ENCODE results near the gene EP400.
"Not testable (repeated sequence)": the region's sequence is repeated elsewhere in the genome, so short reads cannot be mapped to it uniquely, and the experiment has no call there.

EP400 gene

DNA sequence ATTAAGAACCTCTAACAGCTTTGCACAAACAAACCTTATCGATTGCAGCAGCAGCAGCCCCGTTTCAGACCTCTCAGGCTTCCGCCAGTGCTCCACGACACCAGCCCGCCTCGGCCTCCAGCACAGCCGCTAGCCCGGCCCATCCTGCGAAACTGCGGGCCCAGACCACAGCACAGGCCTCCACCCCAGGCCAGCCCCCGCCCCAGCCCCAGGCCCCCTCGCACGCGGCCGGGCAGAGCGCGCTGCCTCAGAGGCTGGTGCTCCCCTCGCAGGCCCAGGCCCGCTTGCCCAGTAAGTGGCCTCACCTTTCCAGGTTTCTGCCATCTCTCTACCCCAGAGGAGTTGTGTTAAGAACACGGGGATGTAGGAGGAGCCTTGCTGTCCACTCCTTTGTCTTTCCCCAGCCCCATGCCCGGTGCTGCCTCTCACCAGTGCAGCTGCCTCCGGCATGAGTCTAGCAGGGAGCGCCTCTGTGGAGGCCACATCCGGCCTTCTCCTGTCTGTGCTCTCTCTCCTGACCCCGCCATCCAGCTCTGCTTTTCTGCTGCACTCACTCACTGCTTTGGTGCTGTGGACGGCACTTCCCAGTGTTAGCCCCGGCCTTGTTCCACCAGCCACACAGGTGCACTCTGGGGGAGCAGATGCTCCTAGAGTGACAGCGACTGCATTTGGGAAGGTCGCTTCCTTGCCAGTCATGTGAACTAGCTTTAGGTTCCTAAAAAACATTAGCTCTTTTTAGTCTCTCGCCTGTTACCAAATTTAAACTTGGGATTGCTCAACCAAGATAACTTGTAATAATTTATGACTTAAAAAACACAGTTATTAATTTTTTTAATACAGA, 71.5 kb downstream of the EP400 start:
- DNase-seq, result no peak

- no peak for DNase-seq
Measured at GRCh38 chr12:132021965-132022364, 72.2 kb downstream of the EP400 start.

GRCh38 chr12:132023658-132024057, 73.9 kb downstream of the EP400 start:
- DNase-seq, result no peak

DNA sequence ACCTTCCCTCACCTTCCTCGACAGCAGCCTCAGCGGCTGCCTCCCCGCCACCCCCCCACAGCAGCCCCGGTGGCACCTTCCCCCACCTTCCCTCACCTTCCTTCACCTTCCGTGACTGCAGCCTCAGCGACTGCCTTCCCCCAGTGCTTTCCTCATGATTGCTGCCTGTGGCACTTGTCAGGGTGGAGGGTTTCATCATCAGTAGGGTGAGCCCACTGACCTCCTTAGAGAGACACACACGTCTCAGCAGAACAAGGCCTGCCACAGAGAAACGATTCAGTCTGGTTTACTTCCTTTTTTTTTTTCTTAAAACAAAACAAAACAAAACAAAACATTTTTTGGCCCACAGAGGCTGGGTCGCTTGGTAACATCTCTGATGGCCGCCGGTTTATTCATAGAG, 75.0 kb downstream of the EP400 start:
- no peak for DNase-seq

GRCh38 chr12:132025526-132025925, 75.8 kb downstream of the EP400 start:
- no peak for DNase-seq

- DNase-seq, result no peak
Measured at GRCh38 chr12:132026061-132026795, 76.5 kb downstream of the EP400 start.

- DNase-seq, result no peak
Measured at GRCh38 chr12:132026796-132027500, 77.2 kb downstream of the EP400 start.

GRCh38 chr12:132027636-132028035, 77.9 kb downstream of the EP400 start:
- DNase-seq, result no peak

DNA sequence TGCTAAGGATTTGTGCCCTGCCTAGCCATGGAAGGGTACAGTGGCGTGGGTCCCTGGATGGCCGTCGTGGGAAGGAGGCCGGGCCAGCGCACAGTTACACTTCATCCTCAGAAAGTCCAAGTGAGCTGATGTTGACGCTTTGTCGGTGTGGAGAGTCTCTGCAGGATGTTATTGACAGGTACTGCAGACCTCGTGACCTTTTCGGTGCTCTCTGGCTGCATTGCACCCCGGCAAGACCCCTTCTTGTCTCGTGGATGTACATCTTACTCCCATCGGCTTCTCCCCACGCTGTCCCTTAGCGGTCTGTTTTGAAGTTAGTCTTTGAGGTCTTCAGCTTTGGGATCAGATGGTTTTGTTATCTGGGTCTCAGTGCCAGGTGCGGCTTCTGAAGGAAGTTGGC, 78.4 kb downstream of the EP400 start:
- no peak for DNase-seq

DNA sequence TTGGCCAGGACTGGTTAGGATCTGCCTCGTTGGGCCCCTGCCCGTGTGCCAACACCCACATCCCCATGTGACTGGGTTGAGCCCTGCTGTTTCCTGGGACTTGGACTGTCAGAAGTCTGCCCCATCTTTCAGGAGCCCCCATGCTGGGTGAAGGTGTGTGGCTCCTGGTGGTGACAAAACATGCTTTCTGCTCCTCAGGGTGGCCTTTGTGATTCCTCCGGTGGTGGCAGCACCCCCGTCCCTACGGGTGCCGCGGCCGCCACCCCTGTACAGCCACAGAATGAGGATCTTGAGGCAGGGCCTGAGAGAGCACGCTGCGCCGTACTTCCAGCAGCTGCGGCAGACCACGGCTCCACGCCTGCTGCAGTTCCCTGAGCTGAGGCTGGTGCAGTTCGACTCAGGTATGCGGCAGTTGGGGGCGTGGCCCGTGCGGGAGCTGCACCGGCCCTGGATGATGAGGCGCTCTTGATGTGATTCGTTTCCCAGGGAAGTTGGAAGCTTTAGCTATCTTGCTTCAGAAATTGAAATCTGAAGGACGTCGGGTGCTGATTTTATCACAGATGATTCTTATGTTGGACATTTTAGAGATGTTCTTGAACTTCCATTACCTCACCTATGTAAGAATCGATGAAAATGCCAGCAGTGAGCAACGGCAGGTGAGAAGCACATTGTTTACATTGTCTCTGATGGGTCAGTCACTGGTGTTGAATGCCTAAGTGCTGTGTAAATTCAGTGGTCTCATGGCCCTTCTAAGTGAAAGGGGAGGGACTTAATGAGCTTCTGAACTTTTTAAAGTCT, 80.0 kb downstream of the EP400 start:
- DNase-seq, result no peak

DNA sequence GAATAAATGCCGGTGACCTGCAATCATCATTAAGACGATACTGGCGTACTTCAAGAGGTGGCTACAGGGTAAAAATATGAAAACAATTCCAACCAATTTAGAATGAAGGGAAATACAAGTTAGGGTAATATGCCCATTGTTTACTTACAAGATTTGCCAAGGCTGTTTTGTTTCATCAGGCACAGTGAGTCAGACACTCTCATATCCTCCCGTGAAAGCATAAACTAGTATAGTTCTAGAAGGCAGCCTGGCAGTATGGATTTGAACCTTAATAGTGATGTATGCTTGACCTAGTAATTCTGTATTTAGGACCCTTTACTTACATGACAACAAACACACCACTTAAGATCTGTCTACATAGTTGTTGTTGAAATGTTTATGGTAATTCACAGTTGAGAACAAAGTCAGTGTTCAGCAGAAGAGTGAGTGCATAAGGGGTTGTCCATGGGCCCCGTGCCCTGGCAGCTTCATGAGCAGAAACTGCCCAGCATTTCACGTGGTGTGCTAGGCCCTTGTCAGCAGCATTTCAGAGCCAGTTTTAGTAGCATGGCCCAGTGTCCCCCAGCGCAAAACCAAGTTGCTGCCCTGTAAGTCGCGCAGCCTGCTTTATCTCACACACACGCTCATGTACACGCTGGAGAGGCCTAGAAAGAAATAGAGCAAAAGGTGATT, 80.8 kb downstream of the EP400 start:
- no peak for DNase-seq

GRCh38 chr12:132033627-132034026, 83.9 kb downstream of the EP400 start:
- DNase-seq, result no peak

DNA sequence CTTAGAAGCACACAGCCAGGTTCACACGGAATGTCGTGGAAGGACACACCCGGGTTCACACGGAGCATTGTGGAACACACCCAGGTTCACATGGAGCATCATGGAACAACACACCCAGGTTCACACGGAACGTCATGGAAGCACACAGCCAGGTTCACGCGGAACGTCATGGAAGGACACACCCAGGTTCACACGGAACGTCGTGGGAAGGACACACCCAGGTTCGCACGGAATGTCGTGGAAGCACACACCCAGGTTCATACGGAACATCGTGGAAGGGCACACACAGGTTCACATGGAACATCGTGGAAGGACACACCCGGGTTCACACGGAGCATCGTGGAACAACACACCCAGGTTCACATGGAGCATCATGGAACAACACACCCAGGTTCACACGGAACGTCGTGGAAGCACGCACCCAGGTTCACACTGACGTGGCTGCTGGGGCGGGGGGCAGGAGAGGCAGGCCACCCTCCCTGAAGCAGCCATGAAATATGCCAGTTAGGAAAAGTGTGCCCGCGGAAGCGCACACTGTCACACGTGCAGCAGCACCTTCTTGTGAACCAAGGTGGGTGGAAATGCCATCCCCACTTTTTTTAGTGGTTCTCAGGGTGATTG, 86.4 kb downstream of the EP400 start:
- no peak for DNase-seq

DNA sequence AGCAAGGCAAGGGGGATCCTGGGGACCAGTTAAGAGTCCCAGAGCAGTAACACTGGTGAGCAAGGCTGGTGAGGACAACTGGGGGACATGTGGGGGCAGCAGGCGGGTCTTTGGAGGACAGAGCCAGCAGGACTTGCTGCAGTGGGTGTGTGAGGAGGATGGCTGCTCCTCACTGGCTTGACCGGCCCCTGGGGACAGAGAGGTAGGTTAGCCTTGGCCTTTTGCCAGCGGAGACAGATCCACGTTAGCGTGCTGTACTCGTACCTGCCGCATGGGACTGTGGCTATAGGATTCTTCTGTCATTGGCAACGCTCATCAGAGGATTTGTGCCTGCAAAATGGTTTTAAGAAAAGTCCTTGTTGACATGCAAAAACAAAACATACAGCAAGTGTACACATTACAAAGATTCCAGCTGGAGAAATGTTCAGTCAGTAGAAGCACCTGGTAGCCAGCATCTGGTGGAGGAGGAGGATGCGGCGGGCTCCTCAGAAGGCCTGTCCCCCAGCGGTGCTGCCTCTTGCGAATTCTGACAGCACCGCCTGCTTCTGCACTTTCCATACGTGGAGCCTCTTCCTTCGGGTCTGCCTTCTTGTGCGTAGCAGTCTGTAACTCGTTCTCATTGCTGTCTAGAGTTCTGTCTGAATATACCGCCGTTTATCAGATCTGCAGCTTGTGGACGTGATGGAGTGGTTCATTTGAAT, 91.3 kb downstream of the EP400 start:
- no peak for DNase-seq

- no peak for DNase-seq
Measured at GRCh38 chr12:132043216-132043615, 93.5 kb downstream of the EP400 start.

DNA sequence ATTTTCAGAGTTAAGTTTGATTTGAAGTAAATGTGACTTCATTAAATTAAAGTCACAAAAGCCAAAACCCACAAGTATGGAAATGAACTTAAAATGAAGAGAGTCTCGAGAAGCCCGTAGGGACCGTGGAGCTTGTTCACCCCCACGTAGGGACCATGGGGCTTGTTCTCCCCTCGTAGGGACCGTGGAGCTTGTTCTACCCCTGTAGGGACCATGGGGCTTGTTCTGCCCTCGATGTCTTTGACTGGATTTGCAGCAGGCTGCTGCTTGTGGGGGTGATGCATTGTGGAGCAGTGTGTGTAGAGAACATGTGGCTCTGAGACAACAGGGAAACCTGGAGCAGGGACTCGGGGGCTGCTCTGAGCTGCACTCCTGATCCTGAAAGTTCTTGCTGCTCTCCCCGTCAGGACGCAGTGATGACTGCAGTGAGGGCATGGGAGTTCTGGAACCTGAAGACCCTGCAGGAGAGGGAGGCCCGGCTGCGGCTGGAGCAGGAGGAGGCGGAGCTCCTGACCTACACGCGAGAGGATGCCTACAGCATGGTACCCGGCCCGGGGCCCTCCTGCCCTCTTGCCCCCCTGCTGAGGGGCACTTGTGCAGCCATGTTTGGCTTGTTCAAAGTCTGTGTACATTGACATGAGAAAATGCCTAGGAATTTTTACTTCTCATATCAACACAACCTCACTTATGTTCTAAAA, 94.2 kb downstream of the EP400 start:
- no peak for DNase-seq

GRCh38 chr12:132044661-132045412, 95.1 kb downstream of the EP400 start:
- DNase-seq, result no peak

DNA sequence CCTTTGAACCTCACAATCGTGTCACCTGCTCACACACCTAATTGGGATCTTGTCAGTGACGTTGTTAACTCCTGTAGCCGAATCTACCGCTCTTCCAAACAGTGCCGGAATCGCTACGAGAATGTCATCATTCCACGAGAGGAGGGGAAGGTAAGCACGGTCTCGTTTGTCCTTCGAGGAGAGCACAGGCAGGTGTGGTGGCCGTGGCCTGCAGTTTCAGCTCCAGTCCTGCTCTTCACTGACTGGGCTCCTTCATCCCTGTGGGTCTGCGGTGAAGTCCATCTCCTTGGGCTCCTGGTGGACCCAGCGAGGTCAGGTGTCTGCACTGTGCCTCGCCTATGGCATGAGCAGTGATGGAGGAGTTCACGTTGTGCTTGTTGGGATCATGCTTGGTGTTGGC, 96.0 kb downstream of the EP400 start:
- DNase-seq, result no peak

GRCh38 chr12:132046561-132046960, 96.8 kb downstream of the EP400 start:
- peak; percentile 18 for DNase-seq

GRCh38 chr12:132047630-132048029, 97.9 kb downstream of the EP400 start:
- not testable (repeated sequence) for DNase-seq

Data from T1000 (cell line).